GM23338 (cell line): ENCODE data around the gene BNIP5. TPM values are rescaled to one million over a fixed set of nuclear protein-coding genes. Genes with fewer than 3 reads are reported as not detected.

Experiments used
- ATAC-seq: fragments of 200-7000 bp; cut with Tn5 transposase; 3 replicates; pipeline ENCODE4 v1.9.1; 2020
- DNase-seq: peaks from one replicate; pipeline ENCODE4 v3.0.0-alpha.2; 2015; ENCODE audit warnings: low spot score
- H2AFZ ChIP-seq: fragments of 200-600 bp; sonication (generic); 2 replicates; pipeline ENCODE4 v1.8.0; 2016; ENCODE audit warnings: antibody characterized with exemption, mild to moderate bottlenecking, moderate library complexity
- H3F3A ChIP-seq: fragments of 200-600 bp; sonication (generic); replicated peaks from 2 replicates; pipeline ENCODE4 v1.8.0; 2017; ENCODE audit warnings: antibody characterized with exemption, mixed run types, low read depth
- H3K27ac ChIP-seq: fragments of 200-600 bp; sonication (generic); 2 replicates; pipeline ENCODE4 v1.6.1; 2016; ENCODE audit warnings: low read depth
- H3K27me3 ChIP-seq: fragments of 200-600 bp; sonication (generic); 2 replicates; pipeline ENCODE4 v1.8.0; 2016; ENCODE audit warnings: mild to moderate bottlenecking, mixed run types, moderate library complexity; ENCODE audit not compliant: insufficient read depth
- H3K36me3 ChIP-seq: fragments of 200-600 bp; sonication (generic); 2 replicates; pipeline ENCODE4 v1.8.0; 2016; ENCODE audit warnings: mild to moderate bottlenecking; ENCODE audit not compliant: insufficient read depth
- H3K4me1 ChIP-seq: fragments of 200-600 bp; sonication (generic); 2 replicates; pipeline ENCODE4 v1.8.0; 2016; ENCODE audit warnings: mild to moderate bottlenecking, moderate library complexity; ENCODE audit not compliant: insufficient read depth
- H3K4me2 ChIP-seq: fragments of 200-600 bp; sonication (generic); 2 replicates; pipeline ENCODE4 v1.7.1; 2017; ENCODE audit warnings: mixed run types
- H3K4me3 ChIP-seq: fragments of 200-600 bp; sonication (generic); 2 replicates; pipeline ENCODE4 v1.6.1; 2016; ENCODE audit warnings: mixed run types
- H3K79me2 ChIP-seq: fragments of 200-600 bp; sonication (generic); replicated peaks from 2 replicates; pipeline ENCODE4 v1.8.0; 2017; ENCODE audit warnings: mild to moderate bottlenecking; ENCODE audit not compliant: insufficient read depth
- H3K9me2 ChIP-seq: fragments of 200-600 bp; sonication (generic); 2 replicates; pipeline ENCODE4 v1.8.0; 2017; ENCODE audit not compliant: insufficient read depth
- H4K20me1 ChIP-seq: fragments of 200-600 bp; sonication (generic); replicated peaks from 2 replicates; pipeline ENCODE4 v1.8.0; 2017; ENCODE audit warnings: mild to moderate bottlenecking; ENCODE audit not compliant: insufficient read depth
- H3K27ac Mint-ChIP-seq: 2 replicates; pipeline ENCODE4 v1.8.0; 2020; ENCODE audit warnings: inconsistent platforms, mild to moderate bottlenecking, moderate library complexity, mixed read lengths
- H3K27me3 Mint-ChIP-seq: 3 replicates; pipeline ENCODE4 v1.8.0; 2022; ENCODE audit warnings: low read depth, mild to moderate bottlenecking, moderate library complexity, mixed read lengths, inconsistent platforms; ENCODE audit not compliant: insufficient read depth, poor library complexity
- H3K36me3 Mint-ChIP-seq: 3 replicates; pipeline ENCODE4 v1.8.0; 2021; ENCODE audit warnings: low read depth, mild to moderate bottlenecking, inconsistent platforms, moderate library complexity, mixed read lengths
- H3K4me1 Mint-ChIP-seq: 3 replicates; pipeline ENCODE4 v1.8.0; 2020; ENCODE audit warnings: mild to moderate bottlenecking, inconsistent platforms, mixed read lengths
- H3K4me3 Mint-ChIP-seq: 3 replicates; pipeline ENCODE4 v1.8.0; 2021; ENCODE audit warnings: moderate library complexity, mild to moderate bottlenecking, inconsistent platforms, mixed read lengths
- H3K9me3 Mint-ChIP-seq: 3 replicates; pipeline ENCODE4 v1.8.0; 2020; ENCODE audit warnings: moderate library complexity, mild to moderate bottlenecking, inconsistent platforms, mixed read lengths
- CREB1 ChIP-seq: fragments of 250-450 bp; sonication (Bioruptor Pico); IDR thresholded peaks from 2 replicates; pipeline ENCODE4 v1.5.0; 2020; ENCODE audit warnings: low read depth, mild to moderate bottlenecking, moderate library complexity
- CTCF ChIP-seq, 2 experiments: fragments of 200-600 bp in 1 of 2; sonication (generic) in 1 of 2; conservative IDR thresholded peaks; 2 replicates each; pipeline versions ENCODE4 v1.5.1 to v1.6.1; 2016 to 2017; ENCODE audit warnings: antibody characterized with exemption in 2 of 2, low read depth in 2 of 2, mild to moderate bottlenecking in 2 of 2, moderate library complexity in 1 of 2
- ETS1 ChIP-seq: IDR thresholded peaks from 2 replicates; pipeline ENCODE4 v1.6.1; 2016; ENCODE audit warnings: antibody characterized with exemption
- EZH2 ChIP-seq: fragments of 200-600 bp; sonication (generic); IDR thresholded peaks from one replicate; pipeline ENCODE4 v1.8.0; 2017; ENCODE audit warnings: antibody characterized with exemption, mild to moderate bottlenecking, low read depth; ENCODE audit not compliant: unreplicated experiment
- EZH2phosphoT487 ChIP-seq: fragments of 200-600 bp; sonication (generic); IDR thresholded peaks from one replicate; pipeline ENCODE4 v1.8.1; 2018; ENCODE audit warnings: antibody characterized with exemption; ENCODE audit not compliant: unreplicated experiment
- JUNB ChIP-seq: IDR thresholded peaks from one replicate; pipeline ENCODE4 v1.6.1; 2016; ENCODE audit warnings: antibody characterized with exemption; ENCODE audit not compliant: unreplicated experiment
- NANOG ChIP-seq: IDR thresholded peaks from 2 replicates; pipeline ENCODE4 v1.6.1; 2016; ENCODE audit warnings: antibody characterized with exemption, borderline replicate concordance
- POLR2AphosphoS5 ChIP-seq: IDR thresholded peaks from 2 replicates; pipeline ENCODE4 v1.6.1; 2016; ENCODE audit warnings: antibody characterized with exemption, low read depth
- STAT1 ChIP-seq: IDR thresholded peaks from one replicate; pipeline ENCODE4 v1.6.1; 2016; ENCODE audit warnings: antibody characterized with exemption; ENCODE audit not compliant: unreplicated experiment
- ZNF114 ChIP-seq: fragments of 250-450 bp; sonication (Bioruptor Pico); IDR thresholded peaks from 2 replicates; pipeline ENCODE4 v1.5.0; 2020; ENCODE audit warnings: mild to moderate bottlenecking, moderate library complexity
- ZNF331 ChIP-seq: fragments of 250-450 bp; sonication (Bioruptor Pico); IDR thresholded peaks from 2 replicates; pipeline ENCODE4 v1.5.0; 2020; ENCODE audit warnings: low read depth, mild to moderate bottlenecking, moderate library complexity
- ZNF462 ChIP-seq: fragments of 250-450 bp; sonication (Bioruptor Pico); IDR thresholded peaks from 2 replicates; pipeline ENCODE4 v1.5.0; 2020; ENCODE audit warnings: mild to moderate bottlenecking, moderate library complexity
- polyA plus RNA-seq: library from polyadenylated mRNA; unstranded; fragments of >200 nt; fragmentation: Nextera tagmentation; extraction: Ambion mirVana; gene quantifications from 2 replicates; pipeline ENCODE4 v1.2.1, GENCODE V29; 2016
- total RNA-seq: library from RNA; depleted of rRNA; stranded (reverse); fragments of >200 nt; shearing (Covaris generic); gene quantifications from 2 replicates; pipeline ENCODE4 v1.2.3, GENCODE V29; 2014
- TF ChIP-seq, protein P1 (sequence below): IDR thresholded peaks from one replicate; pipeline ENCODE4 v1.6.1; 2018; ENCODE audit warnings: antibody characterized with exemption; ENCODE audit not compliant: unreplicated experiment

The BNIP5 gene
- total and polyA plus RNA-seq, 2 experiments from 2014 or later = not detected

DNA sequence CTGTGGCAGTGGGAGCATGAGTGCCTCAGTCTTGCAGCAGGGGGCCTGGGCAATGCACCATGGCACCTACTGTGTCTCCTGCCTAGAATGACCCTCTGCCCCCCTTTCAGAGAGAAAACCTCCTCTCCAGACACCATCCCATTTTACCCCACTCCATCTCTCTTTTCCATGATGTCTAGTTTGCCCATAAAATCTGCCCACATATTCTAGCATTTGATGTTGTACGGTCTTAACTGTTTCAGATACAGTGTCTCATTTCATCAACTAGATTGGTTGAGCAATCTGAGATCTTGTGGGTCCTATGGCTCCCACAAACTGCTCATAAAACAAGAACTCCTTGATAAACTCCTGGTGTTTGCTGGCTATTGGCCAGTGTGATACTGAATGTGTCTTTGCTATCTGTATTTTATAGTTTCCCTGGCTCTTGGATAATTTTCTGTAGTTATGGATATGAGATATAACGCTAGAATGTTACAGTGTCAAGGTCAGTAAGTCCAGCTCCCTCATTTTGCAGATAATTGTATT, 58.7 kb downstream of the BNIP5 start:
- Mint-ChIP-seq H3K4me3 (no peak overlapping the region), H3K36me3 (no peaks in the 10 kb centered on the region), H3K27ac (no peak overlapping the region), H3K4me1 (no peaks in the 10 kb centered on the region), H3K9me3 (no peaks in the 10 kb centered on the region), H3K27me3 (peaks cover 7% of the 10 kb centered on the region)
- no peaks in the 10 kb centered on the region for H3K4me1 ChIP-seq
- H3K79me2 ChIP-seq = no peaks in the 10 kb centered on the region
- H3F3A ChIP-seq = no peaks in the 10 kb centered on the region
- no peak overlapping the region for H3K27ac ChIP-seq
- TF ChIP-seq, protein P1, sequence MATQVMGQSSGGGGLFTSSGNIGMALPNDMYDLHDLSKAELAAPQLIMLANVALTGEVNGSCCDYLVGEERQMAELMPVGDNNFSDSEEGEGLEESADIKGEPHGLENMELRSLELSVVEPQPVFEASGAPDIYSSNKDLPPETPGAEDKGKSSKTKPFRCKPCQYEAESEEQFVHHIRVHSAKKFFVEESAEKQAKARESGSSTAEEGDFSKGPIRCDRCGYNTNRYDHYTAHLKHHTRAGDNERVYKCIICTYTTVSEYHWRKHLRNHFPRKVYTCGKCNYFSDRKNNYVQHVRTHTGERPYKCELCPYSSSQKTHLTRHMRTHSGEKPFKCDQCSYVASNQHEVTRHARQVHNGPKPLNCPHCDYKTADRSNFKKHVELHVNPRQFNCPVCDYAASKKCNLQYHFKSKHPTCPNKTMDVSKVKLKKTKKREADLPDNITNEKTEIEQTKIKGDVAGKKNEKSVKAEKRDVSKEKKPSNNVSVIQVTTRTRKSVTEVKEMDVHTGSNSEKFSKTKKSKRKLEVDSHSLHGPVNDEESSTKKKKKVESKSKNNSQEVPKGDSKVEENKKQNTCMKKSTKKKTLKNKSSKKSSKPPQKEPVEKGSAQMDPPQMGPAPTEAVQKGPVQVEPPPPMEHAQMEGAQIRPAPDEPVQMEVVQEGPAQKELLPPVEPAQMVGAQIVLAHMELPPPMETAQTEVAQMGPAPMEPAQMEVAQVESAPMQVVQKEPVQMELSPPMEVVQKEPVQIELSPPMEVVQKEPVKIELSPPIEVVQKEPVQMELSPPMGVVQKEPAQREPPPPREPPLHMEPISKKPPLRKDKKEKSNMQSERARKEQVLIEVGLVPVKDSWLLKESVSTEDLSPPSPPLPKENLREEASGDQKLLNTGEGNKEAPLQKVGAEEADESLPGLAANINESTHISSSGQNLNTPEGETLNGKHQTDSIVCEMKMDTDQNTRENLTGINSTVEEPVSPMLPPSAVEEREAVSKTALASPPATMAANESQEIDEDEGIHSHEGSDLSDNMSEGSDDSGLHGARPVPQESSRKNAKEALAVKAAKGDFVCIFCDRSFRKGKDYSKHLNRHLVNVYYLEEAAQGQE = no peak
- TF ChIP-seq EZH2 (no peak), ETS1 (no peak), CREB1 (CRISPR knock-in tag) (no peak), ZNF331 (CRISPR knock-in tag) (no peak), STAT1 (no peak), EZH2phosphoT487 (no peak), NANOG (no peak), ZNF462 (CRISPR knock-in tag) (no peak), CTCF (conservative IDR thresholded peaks at IDR 0.05; ENCODE audit: low read depth in 2 of 2) (no peak), ZNF114 (no peak), JUNB (no peak), POLR2AphosphoS5 (no peak)
- H3K9me2 ChIP-seq = no peaks in the 10 kb centered on the region
- no peaks in the 10 kb centered on the region for H4K20me1 ChIP-seq
- H3K4me2 ChIP-seq = no peak overlapping the region
- H3K36me3 ChIP-seq = no peaks in the 10 kb centered on the region
- no peak overlapping the region for H3K4me3 ChIP-seq
- DNase-seq = no peak
- ATAC-seq = no peak
- no peak overlapping the region for H2AFZ ChIP-seq
- H3K27me3 ChIP-seq = no peaks in the 10 kb centered on the region
